Measurements from ENCODE around the gene PYGL.

PYGL gene

DNA sequence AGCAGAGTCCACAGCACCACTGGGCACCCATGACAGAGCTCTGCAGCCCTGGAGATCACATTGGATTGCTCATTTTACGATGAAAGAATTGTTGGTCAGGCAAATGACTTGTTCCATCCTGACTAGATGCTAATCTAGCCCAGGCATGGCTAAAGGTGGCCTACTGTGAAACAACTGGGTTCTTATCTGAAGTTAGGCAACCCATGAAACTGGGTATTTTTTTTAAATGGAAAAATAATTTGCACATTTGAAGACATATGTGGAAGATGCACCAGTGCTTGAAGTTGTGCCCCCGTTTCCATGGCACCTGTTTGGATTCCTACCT lies 8.3 kb downstream of the PYGL start:
- Histone ChIP-seq H3K27ac (no peak overlapping the region), H3K4me3 (no peak overlapping the region)
- TF ChIP-seq, protein P1, sequence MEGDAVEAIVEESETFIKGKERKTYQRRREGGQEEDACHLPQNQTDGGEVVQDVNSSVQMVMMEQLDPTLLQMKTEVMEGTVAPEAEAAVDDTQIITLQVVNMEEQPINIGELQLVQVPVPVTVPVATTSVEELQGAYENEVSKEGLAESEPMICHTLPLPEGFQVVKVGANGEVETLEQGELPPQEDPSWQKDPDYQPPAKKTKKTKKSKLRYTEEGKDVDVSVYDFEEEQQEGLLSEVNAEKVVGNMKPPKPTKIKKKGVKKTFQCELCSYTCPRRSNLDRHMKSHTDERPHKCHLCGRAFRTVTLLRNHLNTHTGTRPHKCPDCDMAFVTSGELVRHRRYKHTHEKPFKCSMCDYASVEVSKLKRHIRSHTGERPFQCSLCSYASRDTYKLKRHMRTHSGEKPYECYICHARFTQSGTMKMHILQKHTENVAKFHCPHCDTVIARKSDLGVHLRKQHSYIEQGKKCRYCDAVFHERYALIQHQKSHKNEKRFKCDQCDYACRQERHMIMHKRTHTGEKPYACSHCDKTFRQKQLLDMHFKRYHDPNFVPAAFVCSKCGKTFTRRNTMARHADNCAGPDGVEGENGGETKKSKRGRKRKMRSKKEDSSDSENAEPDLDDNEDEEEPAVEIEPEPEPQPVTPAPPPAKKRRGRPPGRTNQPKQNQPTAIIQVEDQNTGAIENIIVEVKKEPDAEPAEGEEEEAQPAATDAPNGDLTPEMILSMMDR (IDR thresholded peaks at IDR 0.05) = no peak
- DNase-seq (ENCODE audit: low spot score) = no peak

DNA sequence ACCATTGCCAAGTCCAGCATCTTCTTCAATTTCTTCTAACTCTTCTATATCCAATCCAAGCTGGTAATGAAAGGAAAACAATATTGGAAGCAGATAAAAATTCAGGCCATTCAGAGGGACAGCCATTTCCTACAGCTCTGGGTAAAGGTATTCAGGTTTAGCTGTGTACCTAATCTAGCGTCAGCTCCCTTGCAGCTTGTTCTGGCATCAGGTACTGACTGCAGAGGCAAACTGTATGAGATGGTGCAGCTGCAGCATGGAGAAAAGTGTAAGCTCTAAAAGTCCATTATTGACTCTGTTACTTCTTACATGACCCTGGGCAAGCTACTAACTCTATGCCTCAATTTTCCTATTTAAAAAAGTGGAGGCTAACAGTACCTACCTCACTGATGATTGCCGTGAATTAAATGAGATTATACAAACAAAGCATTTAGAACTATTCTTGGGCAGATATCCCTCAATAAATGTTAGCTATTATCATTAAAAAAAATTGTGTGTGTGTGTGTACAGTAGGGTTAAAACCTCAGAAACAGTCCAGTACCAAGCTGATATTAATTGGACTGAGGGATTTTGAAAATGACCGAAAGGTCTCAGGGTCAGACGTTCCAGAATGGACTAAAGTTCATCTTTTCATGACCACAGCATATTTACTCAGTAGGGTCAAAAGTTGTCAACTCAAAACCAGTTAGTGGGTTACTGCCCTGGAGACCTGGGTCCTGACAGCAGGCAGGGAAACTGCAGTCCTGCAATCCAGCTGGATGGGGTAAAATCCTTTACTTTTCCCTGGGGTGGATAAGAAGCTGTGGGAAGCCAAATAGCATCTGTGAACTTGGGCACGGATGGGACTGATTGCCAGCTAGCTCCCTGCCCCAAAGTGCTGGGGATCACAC lies 8.9 kb downstream of the PYGL start:
- DNase-seq (ENCODE audit: low spot score) = no peak
- TF ChIP-seq, protein P1 (IDR thresholded peaks at IDR 0.05) = no peak
- H3K4me3 ChIP-seq = no peak overlapping the region
- H3K27ac ChIP-seq = no peak overlapping the region

DNA sequence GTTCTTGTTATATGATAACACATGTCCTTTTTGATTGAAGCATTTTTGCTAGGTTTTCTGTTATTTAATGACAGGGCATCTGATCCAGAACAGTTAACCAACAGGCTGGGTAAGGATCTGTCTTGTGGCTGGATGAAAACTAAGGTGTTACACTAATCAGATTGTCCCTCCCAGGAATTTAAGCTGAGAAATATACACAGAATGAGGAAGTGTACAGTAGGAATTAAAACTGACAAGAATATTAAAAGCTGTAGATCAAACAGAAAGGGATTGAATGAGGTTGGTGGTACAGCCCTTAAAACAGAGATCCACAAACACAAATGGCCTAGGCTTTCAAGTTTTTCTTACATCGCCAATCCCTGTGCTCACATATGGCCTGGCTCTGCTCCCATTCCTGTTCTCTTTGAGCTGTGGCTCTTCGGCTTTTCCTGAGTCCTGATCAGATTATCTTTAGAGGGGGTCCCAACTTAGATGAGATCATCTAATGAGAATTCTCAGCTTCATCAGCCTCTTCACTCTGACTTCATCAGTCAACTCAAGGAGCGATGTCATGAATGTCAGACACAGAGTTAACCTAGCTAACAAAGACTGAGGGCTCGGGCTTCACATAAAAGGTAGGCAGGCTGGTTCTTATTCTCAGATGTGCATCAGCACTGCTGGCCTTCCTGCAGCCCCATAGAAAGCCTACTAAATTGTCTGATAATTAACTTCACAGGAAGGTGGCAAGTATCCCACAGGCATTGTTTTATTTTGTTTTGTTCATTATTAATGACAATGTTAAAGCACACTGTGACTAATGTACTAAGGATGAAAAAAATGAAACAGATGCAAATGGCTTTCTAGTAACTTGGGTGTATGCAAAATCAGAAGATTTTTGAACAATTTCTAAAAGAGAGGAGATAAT lies 11.4 kb downstream of the PYGL start:
- DNase-seq (ENCODE audit: low spot score) = no peak
- H3K4me3 ChIP-seq = no peak overlapping the region
- peak overlapping the region in 1 of 2 donors; percentile 8 for H3K27ac ChIP-seq

DNA sequence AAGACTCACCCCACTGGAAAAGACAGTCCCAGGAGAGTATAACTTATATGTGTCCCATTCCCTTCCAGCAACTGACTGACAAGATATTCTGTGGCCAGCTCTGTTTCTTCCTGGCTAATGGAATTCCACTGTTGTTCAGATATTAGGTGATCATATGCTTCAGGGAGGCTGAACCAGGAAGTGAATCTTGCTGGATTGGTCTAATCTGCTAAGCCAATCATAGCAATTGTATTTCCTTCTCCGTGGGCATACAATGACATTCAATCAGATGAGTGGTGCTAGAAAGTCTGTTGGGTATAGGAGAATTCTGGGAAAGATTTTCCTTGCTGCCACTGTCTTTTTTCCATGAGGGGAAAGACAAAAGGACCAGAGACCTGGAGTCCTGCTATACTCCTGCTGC lies 12.1 kb downstream of the PYGL start:
- peak overlapping the region in 1 of 2 donors; percentile 8 for H3K27ac ChIP-seq
- DNase-seq (ENCODE audit: low spot score) = no peak
- TF ChIP-seq, protein P1 (IDR thresholded peaks at IDR 0.05) = no peak

More for the DNA sequence above, 11.4 kb downstream of the PYGL start:
- TF ChIP-seq, protein P1 (IDR thresholded peaks at IDR 0.05) = no peak

DNA sequence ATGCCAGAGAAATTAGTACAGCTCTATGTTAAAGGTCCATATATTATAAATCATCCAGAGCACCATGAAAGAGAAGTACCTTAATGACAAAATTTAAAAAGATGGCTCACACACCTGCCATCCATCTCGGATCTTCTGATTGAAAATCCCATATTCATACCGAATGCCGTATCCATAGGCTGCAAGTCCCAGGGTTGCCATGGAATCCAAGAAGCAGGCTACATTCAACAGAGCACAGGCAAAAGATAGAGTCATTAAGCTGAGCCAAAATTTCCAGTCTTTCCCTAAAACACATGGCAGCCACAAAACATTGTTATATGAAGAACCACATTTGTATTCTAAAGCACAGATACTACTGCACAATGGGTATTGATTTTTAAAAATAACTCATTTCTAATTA lies 12.7 kb downstream of the PYGL start:
- TF ChIP-seq, protein P1 (IDR thresholded peaks at IDR 0.05) = no peak
- Histone ChIP-seq H3K4me3 (no peak overlapping the region), H3K27ac (no peak overlapping the region)
- no peak for DNase-seq (ENCODE audit: low spot score)

More for the DNA sequence above, 12.1 kb downstream of the PYGL start:
- H3K4me3 ChIP-seq = no peak overlapping the region

DNA sequence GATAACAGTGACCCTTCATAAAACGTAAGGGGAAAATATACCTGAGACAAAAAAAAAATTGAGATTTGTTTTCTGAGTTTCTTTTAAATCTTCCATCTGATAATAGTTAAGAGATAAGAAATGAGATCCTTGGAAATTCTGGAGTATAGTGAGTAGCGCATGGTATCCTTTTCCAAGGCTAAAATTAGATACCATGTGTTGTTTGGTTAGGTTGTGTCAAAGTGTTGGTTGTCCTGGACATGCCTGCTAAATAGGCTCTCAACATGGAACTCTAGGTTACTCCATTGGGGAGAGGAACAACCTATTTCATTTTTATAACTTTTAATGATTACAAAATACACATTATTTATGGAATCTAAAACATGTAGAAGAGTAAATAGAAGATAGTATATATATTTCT lies 14.8 kb downstream of the PYGL start:
- DNase-seq (ENCODE audit: low spot score) = no peak
- H3K27ac ChIP-seq = no peak overlapping the region
- H3K4me3 ChIP-seq = no peak overlapping the region
- TF ChIP-seq, protein P1 (IDR thresholded peaks at IDR 0.05) = no peak
